ENCODE measurements around the gene CKAP2L.
A peak's percentile ranks its signal among the peaks of the same experiment; 100 is the strongest.

The CKAP2L gene

DNA sequence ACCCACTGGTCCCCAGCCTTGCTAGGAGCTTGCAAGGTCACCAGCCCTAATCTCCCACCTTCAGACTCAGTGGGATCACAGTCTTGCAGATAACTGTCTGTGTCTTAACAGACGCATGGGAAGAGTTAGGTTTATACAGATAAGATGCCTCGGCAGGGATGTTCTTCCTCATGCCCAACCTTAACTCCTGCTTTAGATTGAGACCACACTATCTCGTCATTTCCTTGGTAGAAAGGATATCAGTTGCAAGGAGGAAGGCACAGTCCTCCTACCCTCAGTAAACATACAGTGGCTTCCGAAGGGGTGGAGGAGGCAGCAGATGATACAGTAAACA, 36.4 kb downstream of the CKAP2L start:
- H3K27me3 ChIP-seq (replicated peaks; ENCODE audit: control insufficient read depth, insufficient read depth, low read length, poor library complexity, severe bottlenecking) = no peaks in the 10 kb centered on the region
- no peak for DNase-seq
- no peaks in the 10 kb centered on the region for H3K9me3 ChIP-seq (ENCODE audit: control insufficient read depth, low read length)
- H3K27ac ChIP-seq (ENCODE audit: insufficient read depth, low read length, poor library complexity, severe bottlenecking) = no peak overlapping the region
- no peaks in the 10 kb centered on the region for H3K36me3 ChIP-seq (ENCODE audit: control insufficient read depth, insufficient read depth, low read length)
- no peak overlapping the region for H3K4me3 ChIP-seq (ENCODE audit: insufficient read depth, low read depth, low read length, poor library complexity, severe bottlenecking)
- H3K4me1 ChIP-seq (ENCODE audit: control insufficient read depth, insufficient read depth, low read length, poor library complexity, severe bottlenecking) = no peaks in the 10 kb centered on the region

DNA sequence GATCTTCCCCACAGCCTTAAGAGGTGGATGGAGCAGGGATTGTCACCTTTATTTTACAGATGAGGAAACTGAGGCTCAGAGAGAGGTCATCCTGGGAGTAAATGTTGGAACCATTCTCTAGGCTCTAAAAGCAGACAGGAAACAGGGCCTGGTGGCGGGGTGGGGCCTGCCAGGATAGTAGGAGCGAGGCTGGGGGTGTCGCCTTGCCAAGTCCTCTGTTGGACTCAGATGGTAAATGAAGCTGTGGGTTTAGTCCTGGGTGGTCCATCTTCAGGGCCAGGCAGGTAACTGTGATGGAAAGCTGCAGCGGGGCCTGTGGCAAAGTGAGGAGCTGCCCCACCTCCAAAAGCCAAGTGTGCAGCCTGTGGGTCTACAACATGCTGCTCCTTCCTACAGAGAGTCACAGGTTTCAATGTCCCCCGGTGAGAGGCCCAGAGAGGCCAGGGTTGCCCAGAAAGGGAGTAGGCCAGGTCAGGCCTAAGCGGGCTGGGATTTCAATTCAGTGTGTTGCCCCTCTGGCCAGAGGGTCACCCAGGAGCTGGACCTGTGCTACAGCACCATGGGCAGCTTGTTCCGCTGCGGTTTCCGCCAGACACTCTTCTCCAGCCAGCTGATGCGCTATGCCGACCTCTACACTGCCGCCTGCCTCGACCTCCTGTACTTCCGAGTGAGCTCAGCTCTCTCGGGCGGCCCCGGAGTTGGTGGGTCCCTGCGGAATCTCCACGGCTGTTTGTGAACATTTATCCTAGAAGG, 37.0 kb downstream of the CKAP2L start:
- Histone ChIP-seq H3K27ac (ENCODE audit: insufficient read depth, low read length, poor library complexity, severe bottlenecking) (no peak overlapping the region), H3K36me3 (ENCODE audit: control insufficient read depth, insufficient read depth, low read length) (no peaks in the 10 kb centered on the region), H3K4me1 (ENCODE audit: control insufficient read depth, insufficient read depth, low read length, poor library complexity, severe bottlenecking) (no peaks in the 10 kb centered on the region), H3K27me3 (replicated peaks; ENCODE audit: control insufficient read depth, insufficient read depth, low read length, poor library complexity, severe bottlenecking) (no peaks in the 10 kb centered on the region), H3K4me3 (ENCODE audit: insufficient read depth, low read depth, low read length, poor library complexity, severe bottlenecking) (no peak overlapping the region), H3K9me3 (ENCODE audit: control insufficient read depth, low read length) (no peaks in the 10 kb centered on the region)
- DNase-seq = no peak

DNA sequence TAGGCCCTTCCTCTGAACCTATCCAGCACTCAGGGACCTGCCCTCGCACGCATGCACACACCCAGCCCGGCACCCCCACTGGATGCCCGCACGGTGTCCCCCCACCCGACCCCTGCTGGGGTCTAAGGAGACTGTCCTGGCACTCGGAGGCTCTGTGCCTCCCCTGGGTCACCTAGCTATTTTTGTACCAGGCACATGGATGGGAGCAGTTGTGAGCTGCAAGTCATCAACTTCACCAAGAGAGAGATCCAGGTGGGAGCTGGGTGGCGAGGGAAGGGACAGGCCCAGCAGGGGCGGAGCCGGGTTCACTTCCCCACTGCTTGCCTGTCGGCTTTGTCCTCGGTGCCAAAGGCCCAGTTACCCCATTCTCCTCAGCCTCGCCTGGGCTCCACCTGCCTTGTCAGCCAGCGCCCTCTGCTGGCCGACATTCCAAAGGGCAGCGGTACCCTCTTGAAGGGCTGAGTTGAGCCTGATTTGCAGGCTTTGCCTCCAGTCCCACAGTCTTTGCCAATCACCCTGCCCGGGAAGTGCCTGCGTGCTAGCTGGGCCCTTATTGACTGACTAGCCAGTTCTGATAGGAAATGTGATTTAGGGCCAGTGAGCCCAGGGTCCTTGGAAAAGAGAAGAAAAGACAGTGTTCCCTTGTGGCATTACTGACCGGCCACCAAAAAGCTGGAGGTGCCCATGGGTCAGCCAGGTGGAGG, 37.8 kb downstream of the CKAP2L start:
- peak; percentile 69 to 79 (median 76) for DNase-seq
- Histone ChIP-seq H3K27ac (ENCODE audit: insufficient read depth, low read length, poor library complexity, severe bottlenecking) (no peak overlapping the region), H3K27me3 (replicated peaks; ENCODE audit: control insufficient read depth, insufficient read depth, low read length, poor library complexity, severe bottlenecking) (no peaks in the 10 kb centered on the region), H3K36me3 (ENCODE audit: control insufficient read depth, insufficient read depth, low read length) (no peaks in the 10 kb centered on the region), H3K4me3 (ENCODE audit: insufficient read depth, low read depth, low read length, poor library complexity, severe bottlenecking) (no peak overlapping the region), H3K4me1 (ENCODE audit: control insufficient read depth, insufficient read depth, low read length, poor library complexity, severe bottlenecking) (no peaks in the 10 kb centered on the region), H3K9me3 (ENCODE audit: control insufficient read depth, low read length) (no peaks in the 10 kb centered on the region)

DNA sequence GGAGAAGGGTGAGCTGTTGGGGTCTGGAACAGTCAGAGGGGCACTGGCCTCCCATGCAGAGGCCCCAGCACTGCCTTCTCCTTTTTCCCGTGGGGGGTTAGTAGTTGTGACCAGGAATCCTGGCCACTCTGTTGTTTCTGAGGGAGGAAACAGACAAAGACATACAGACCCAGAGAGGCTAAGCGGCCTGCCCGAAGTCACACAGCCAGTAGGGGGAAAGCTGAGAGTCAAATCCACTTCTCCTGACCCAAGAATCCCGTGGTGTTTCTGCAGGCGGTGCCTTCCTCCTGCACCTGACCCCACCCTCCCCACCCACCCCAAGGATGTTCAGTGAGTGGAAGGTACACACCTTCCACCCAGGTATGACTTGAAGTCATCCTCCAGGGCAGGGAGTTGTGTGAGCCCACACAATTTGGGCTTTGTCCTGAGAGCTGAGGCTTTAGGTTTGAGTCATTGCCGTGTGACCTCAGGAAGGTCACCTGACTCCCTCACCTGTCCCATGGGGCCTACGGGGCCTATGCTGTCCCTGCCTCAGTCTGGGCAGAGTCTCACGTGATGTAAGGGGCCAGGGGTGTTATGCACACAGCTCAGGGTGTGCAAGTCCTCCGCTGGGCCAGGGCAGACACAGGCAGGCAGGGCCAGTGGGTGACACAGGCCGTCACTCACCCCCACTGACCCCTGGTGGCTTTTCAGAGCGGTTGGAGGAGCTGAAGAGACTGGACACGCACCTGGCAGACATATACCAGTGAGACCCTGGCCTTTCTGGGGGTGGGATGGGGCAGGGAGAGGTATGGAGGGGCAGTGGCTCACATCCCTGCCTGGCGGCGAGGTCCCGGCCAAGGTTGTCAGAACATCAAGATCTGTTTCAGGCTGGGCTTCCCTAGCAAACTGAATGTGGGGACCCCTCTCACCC, 38.6 kb downstream of the CKAP2L start:
- Histone ChIP-seq H3K36me3 (ENCODE audit: control insufficient read depth, insufficient read depth, low read length) (no peaks in the 10 kb centered on the region), H3K27ac (ENCODE audit: insufficient read depth, low read length, poor library complexity, severe bottlenecking) (no peak overlapping the region), H3K27me3 (replicated peaks; ENCODE audit: control insufficient read depth, insufficient read depth, low read length, poor library complexity, severe bottlenecking) (no peaks in the 10 kb centered on the region), H3K4me3 (ENCODE audit: insufficient read depth, low read depth, low read length, poor library complexity, severe bottlenecking) (no peak overlapping the region), H3K9me3 (ENCODE audit: control insufficient read depth, low read length) (no peaks in the 10 kb centered on the region), H3K4me1 (ENCODE audit: control insufficient read depth, insufficient read depth, low read length, poor library complexity, severe bottlenecking) (no peaks in the 10 kb centered on the region)
- no peak for DNase-seq

DNA sequence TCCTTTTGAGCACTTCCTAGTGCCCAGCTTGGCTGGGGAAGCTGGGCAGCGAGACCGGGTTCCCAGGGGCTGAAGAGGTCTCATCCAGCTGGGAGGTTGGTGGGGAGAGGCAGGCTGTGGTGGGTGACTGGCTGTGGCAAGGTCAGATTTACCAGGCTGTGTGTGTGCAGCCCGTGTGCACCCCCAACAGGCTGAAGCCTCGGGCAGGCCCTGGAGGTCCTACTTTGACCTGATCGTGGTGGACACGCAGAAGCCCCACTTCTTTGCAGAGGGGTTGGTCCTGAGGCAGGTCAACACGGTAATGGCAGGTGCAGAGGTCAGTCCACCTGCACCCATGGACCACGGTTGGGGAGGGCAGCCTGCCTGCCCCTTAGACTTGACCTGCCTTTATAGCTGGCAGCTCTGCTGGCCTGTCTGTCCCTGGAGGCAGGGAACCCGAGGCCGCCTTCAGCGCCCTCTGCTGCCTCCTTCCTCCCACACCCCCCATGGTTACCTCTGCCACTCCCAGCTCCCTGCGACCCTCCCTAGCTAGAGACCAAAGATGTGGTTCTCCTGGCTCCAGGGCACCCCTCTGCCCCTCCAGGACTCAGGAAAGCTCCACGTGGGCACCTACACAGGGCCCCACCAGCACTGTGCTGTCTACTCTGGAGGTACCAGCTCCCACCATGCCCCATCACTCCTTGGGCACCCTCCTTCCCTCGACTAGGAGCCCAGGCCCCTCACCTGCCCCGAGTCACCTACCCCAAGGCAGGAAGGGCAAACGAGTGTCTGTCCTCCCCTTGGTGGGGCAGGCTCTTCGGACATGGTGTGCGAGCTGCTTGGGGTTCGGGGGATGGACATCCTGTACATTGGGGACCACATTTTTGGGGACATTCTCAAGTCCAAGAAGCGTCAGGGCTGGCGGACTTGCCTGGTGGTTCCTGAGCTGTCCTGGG, 39.6 kb downstream of the CKAP2L start:
- no peaks in the 10 kb centered on the region for H3K27me3 ChIP-seq (replicated peaks; ENCODE audit: control insufficient read depth, insufficient read depth, low read length, poor library complexity, severe bottlenecking)
- no peaks in the 10 kb centered on the region for H3K4me1 ChIP-seq (ENCODE audit: control insufficient read depth, insufficient read depth, low read length, poor library complexity, severe bottlenecking)
- DNase-seq = no peak
- no peaks in the 10 kb centered on the region for H3K36me3 ChIP-seq (ENCODE audit: control insufficient read depth, insufficient read depth, low read length)
- no peaks in the 10 kb centered on the region for H3K9me3 ChIP-seq (ENCODE audit: control insufficient read depth, low read length)
- no peak overlapping the region for H3K27ac ChIP-seq (ENCODE audit: insufficient read depth, low read length, poor library complexity, severe bottlenecking)
- no peak overlapping the region for H3K4me3 ChIP-seq (ENCODE audit: insufficient read depth, low read depth, low read length, poor library complexity, severe bottlenecking)

DNA sequence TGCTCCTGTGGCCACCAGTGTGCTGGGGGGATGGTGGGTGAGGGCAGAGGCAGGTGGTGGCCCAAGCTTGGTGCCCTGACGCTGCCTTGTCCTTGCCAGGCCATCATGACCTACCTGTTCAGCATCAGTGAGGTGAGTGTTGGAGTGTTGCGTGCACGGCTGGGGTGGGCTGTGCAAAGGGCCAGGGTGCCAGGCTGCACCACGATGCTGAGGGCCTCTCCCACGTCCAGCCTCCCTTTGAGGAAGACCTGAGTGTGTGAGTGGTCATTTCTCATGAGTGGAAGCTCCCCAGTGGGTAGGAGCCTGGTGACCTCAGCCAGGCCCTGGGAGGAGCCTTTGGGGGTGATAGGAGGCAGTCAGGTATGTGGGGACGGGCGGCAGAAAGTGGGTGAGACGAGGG, 40.4 kb downstream of the CKAP2L start:
- Histone ChIP-seq H3K4me3 (ENCODE audit: insufficient read depth, low read depth, low read length, poor library complexity, severe bottlenecking) (no peak overlapping the region), H3K36me3 (ENCODE audit: control insufficient read depth, insufficient read depth, low read length) (no peaks in the 10 kb centered on the region), H3K9me3 (ENCODE audit: control insufficient read depth, low read length) (no peaks in the 10 kb centered on the region), H3K27ac (ENCODE audit: insufficient read depth, low read length, poor library complexity, severe bottlenecking) (no peak overlapping the region), H3K4me1 (ENCODE audit: control insufficient read depth, insufficient read depth, low read length, poor library complexity, severe bottlenecking) (no peaks in the 10 kb centered on the region), H3K27me3 (replicated peaks; ENCODE audit: control insufficient read depth, insufficient read depth, low read length, poor library complexity, severe bottlenecking) (no peaks in the 10 kb centered on the region)
- DNase-seq = no peak

DNA sequence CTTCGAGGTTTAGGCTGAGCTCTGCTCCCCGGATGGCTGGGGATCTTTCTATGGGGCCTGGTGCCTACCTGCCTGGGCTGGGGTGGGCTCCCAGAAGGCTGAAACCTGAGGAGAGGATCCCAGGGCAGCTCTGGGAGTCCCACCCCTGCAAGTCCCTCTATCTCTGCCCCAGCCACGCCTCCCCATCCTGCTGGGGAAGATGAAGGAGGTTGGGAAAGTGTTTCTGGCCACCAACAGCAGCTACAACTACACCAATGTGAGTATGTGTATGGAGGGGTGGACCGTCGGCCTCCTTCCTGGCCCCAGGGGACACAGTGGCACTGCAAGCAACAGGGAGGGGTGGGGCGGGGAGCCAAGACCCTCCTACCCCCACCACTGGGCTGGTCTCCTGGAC, 40.9 kb downstream of the CKAP2L start:
- no peak overlapping the region for H3K27ac ChIP-seq (ENCODE audit: insufficient read depth, low read length, poor library complexity, severe bottlenecking)
- H3K9me3 ChIP-seq (ENCODE audit: control insufficient read depth, low read length) = no peaks in the 10 kb centered on the region
- H3K27me3 ChIP-seq (replicated peaks; ENCODE audit: control insufficient read depth, insufficient read depth, low read length, poor library complexity, severe bottlenecking) = no peaks in the 10 kb centered on the region
- H3K4me1 ChIP-seq (ENCODE audit: control insufficient read depth, insufficient read depth, low read length, poor library complexity, severe bottlenecking) = no peaks in the 10 kb centered on the region
- no peak for DNase-seq
- H3K36me3 ChIP-seq (ENCODE audit: control insufficient read depth, insufficient read depth, low read length) = no peaks in the 10 kb centered on the region
- H3K4me3 ChIP-seq (ENCODE audit: insufficient read depth, low read depth, low read length, poor library complexity, severe bottlenecking) = no peak overlapping the region

DNA sequence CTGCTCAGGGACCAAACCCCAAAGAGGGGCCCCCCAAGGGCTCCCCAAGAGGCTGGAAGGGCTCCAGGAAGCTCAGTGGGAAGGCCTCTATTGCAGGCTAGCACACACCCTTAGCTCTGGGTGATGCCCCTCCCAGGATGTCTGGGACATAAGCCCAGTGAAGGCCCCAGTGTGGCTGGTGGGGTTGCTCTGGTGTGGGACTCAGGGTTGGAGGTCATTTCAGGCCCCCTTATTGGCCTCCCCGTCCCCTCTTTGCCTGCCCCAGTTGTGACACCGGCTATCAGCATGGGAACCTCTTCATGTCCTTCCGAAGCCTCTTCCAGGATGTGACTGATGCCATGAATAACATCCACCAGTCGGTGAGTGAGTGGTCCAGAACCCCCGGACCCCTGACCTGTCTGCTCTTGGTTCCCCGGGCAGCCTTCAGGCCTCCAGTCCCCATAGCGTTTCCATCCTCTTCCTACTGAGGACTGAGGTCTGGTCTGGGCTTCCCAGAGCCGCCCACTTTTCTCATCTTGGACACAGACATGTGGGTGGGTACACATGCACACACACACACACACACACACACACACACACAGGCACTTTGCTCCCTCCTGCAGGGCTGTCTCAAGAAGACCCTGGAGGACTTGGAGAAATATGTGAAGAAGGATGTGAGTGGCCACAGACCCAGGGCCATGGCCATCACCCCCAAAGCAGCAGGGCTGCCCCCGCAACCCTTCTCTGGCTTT, 41.4 kb downstream of the CKAP2L start:
- Histone ChIP-seq H3K27me3 (replicated peaks; ENCODE audit: control insufficient read depth, insufficient read depth, low read length, poor library complexity, severe bottlenecking) (no peaks in the 10 kb centered on the region), H3K36me3 (ENCODE audit: control insufficient read depth, insufficient read depth, low read length) (no peaks in the 10 kb centered on the region), H3K9me3 (ENCODE audit: control insufficient read depth, low read length) (no peaks in the 10 kb centered on the region), H3K27ac (ENCODE audit: insufficient read depth, low read length, poor library complexity, severe bottlenecking) (no peak overlapping the region), H3K4me1 (ENCODE audit: control insufficient read depth, insufficient read depth, low read length, poor library complexity, severe bottlenecking) (no peaks in the 10 kb centered on the region), H3K4me3 (ENCODE audit: insufficient read depth, low read depth, low read length, poor library complexity, severe bottlenecking) (no peak overlapping the region)
- no peak for DNase-seq

All from effector memory CD4-positive, alpha-beta T cell (primary cell).